Osteoblast (primary cell): ENCODE data around the gene DHX58. TPM values are rescaled to one million over a fixed set of nuclear protein-coding genes. Genes with fewer than 3 reads are reported as not detected.

Source experiments
- DNase-seq: peaks from one replicate; pipeline ENCODE4 v3.0.0; 2011; ENCODE audit warnings: low spot score, mixed read lengths; ENCODE audit not compliant: insufficient read length; ENCODE audit errors: missing footprints
- H2AFZ ChIP-seq: 2 replicates; pipeline ENCODE4 v1.6.0; 2011; ENCODE audit warnings: mild to moderate bottlenecking, low read length
- H3K27ac ChIP-seq: 2 replicates; pipeline ENCODE4 v1.5.1; 2011; ENCODE audit warnings: mild to moderate bottlenecking, low read depth, low read length, moderate library complexity
- H3K27me3 ChIP-seq: 2 replicates; pipeline ENCODE4 v1.6.0; 2012; ENCODE audit warnings: mild to moderate bottlenecking, control low read depth, inconsistent platforms, low read length, moderate library complexity; ENCODE audit not compliant: insufficient read depth
- H3K36me3 ChIP-seq: 2 replicates; pipeline ENCODE4 v1.5.1; 2011; ENCODE audit warnings: mild to moderate bottlenecking, low read length, control low read depth, moderate library complexity; ENCODE audit not compliant: insufficient read depth
- H3K4me1 ChIP-seq: 2 replicates; pipeline ENCODE4 v1.5.1; 2011; ENCODE audit warnings: mild to moderate bottlenecking, low read length, control low read depth, moderate library complexity; ENCODE audit not compliant: insufficient read depth
- H3K4me2 ChIP-seq: 2 replicates; pipeline ENCODE4 v1.6.0; 2011; ENCODE audit warnings: mild to moderate bottlenecking, low read length; ENCODE audit not compliant: insufficient read depth
- H3K4me3 ChIP-seq: fragments of 200-600 bp; sonication (generic); 3 replicates; pipeline ENCODE4 v1.5.1; 2012; ENCODE audit warnings: mild to moderate bottlenecking, low read length, inconsistent platforms; ENCODE audit not compliant: insufficient read depth
- H3K79me2 ChIP-seq: 2 replicates; pipeline ENCODE4 v1.6.0; 2012; ENCODE audit warnings: mild to moderate bottlenecking, low read length, control low read depth, inconsistent platforms; ENCODE audit not compliant: insufficient read depth
- H3K9me3 ChIP-seq: 2 replicates; pipeline ENCODE4 v1.5.1; 2011; ENCODE audit warnings: low read depth, low read length, control low read depth
- H4K20me1 ChIP-seq: 2 replicates; pipeline ENCODE4 v1.6.0; 2012; ENCODE audit warnings: mild to moderate bottlenecking, low read length, control low read depth; ENCODE audit not compliant: insufficient read depth
- CTCF ChIP-seq: IDR thresholded peaks from 2 replicates; pipeline ENCODE4 v1.5.1; 2011; ENCODE audit warnings: mild to moderate bottlenecking, low read depth, low read length, moderate library complexity; ENCODE audit errors: extremely low read depth
- total RNA-seq: library from RNA; depleted of rRNA; stranded (reverse); fragments of >200 nt; gene quantifications from 2 replicates; pipeline ENCODE4 v1.2.3, GENCODE V29; 2012

DHX58 gene
- total RNA-seq, 1 donor: 18.5 TPM

GRCh38 chr17:42087736-42088705 lies 24.5 kb downstream of the DHX58 start:
- Histone ChIP-seq H3K27ac (no peak overlapping the region), H4K20me1 (no peaks in the 10 kb centered on the region)
- TF ChIP-seq CTCF: no peak

DNA sequence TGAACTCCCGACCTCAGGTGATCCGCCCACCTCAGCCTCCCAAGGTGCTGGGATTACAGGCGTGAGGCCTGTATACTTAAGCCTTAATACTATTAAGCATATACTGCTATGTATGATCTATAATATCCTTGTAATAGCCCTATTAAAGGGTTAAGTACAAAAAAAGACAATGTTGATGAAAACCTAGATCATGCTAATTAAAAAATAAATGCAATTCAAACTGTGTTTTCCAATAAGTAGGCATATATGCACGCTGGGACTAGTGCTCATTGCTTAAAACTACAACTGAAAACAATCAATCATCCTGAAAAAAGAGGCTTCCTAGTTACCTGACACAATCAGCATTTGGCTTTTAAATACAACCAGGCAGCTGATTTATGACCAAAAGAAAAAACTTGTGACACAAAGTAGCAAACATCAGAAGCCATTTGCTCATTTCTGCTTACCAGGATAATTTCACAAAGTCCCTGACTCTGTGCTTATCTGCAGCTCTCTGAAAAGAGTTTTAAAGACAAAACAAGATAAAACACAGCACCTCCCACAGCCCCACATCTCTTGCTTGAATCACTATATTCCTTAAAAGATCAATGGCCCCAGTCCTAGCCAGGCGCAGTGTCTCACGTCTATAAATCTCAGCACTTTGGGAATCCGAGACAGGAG lies 25.3 kb downstream of the DHX58 start:
- H3K4me2 ChIP-seq: no peak overlapping the region
- H3K4me1 ChIP-seq: no peaks in the 10 kb centered on the region
- H3K27ac ChIP-seq: no peak overlapping the region
- H3K79me2 ChIP-seq: no peaks in the 10 kb centered on the region
- no peak for TF ChIP-seq CTCF
- peak; percentile 6 for DNase-seq
- no peaks in the 10 kb centered on the region for H4K20me1 ChIP-seq
- H3K27me3 ChIP-seq: peaks cover 38% of the 10 kb centered on the region
- no peaks in the 10 kb centered on the region for H3K36me3 ChIP-seq
- no peak overlapping the region for H3K4me3 ChIP-seq
- no peaks in the 10 kb centered on the region for H3K9me3 ChIP-seq
- no peak overlapping the region for H2AFZ ChIP-seq

More at GRCh38 chr17:42087736-42088705, 24.5 kb downstream of the DHX58 start:
- H3K4me2 ChIP-seq: no peak overlapping the region
- H2AFZ ChIP-seq: no peak overlapping the region
- H3K9me3 ChIP-seq: no peaks in the 10 kb centered on the region
- no peaks in the 10 kb centered on the region for H3K4me1 ChIP-seq
- no peaks in the 10 kb centered on the region for H3K36me3 ChIP-seq
- DNase-seq: peak; percentile 34
- no peak overlapping the region for H3K4me3 ChIP-seq
- peaks cover 41% of the 10 kb centered on the region for H3K27me3 ChIP-seq
- no peaks in the 10 kb centered on the region for H3K79me2 ChIP-seq

GRCh38 chr17:42081516-42082129 lies 30.9 kb downstream of the DHX58 start:
- no peaks in the 10 kb centered on the region for H3K36me3 ChIP-seq
- no peak overlapping the region for H3K27ac ChIP-seq
- H3K4me1 ChIP-seq: no peaks in the 10 kb centered on the region
- H4K20me1 ChIP-seq: no peaks in the 10 kb centered on the region
- H3K9me3 ChIP-seq: no peaks in the 10 kb centered on the region
- TF ChIP-seq CTCF: no peak
- no peak overlapping the region for H3K4me2 ChIP-seq
- no peak overlapping the region for H2AFZ ChIP-seq
- H3K27me3 ChIP-seq: no peaks in the 10 kb centered on the region
- peak; percentile 72 for DNase-seq
- H3K4me3 ChIP-seq: no peak overlapping the region
- no peaks in the 10 kb centered on the region for H3K79me2 ChIP-seq
